MCF 10A (cell line): ENCODE measurements around the gene PUS7L. TPM values are rescaled to one million over a fixed set of nuclear protein-coding genes. Genes with fewer than 3 reads are reported as not detected.

Source experiments
- BruUV-seq: library from RNA; stranded (reverse); fragments of 400-500 nt; replicated peaks from 2 replicates; lab custom pipeline; 2021; lab: Mats Ljungman, UMichigan
- CTCF ChIA-PET: fragments of 300-600 bp; sonication (Branson Sonifier 250); formaldehyde crosslinking; extraction: SDS; loops from one replicate; lab custom pipeline; 2021; ENCODE audit warnings: antibody characterized with exemption, inconsistent platforms; lab: Yijun Ruan, JAX
- POLR2A ChIA-PET: fragments of 300-600, 350-650 bp; sonication (Branson Sonifier 250); formaldehyde crosslinking; extraction: SDS; loops from one replicate; lab custom pipeline; 2020; ENCODE audit warnings: antibody characterized with exemption, inconsistent platforms; lab: Yijun Ruan, JAX
- DNase-seq: peaks from one replicate; pipeline ENCODE4 v3.0.0-alpha.2; 2018; ENCODE audit not compliant: unreplicated experiment
- H3K27ac Mint-ChIP-seq: one replicate; pipeline ENCODE4 v1.8.0; 2022; ENCODE audit warnings: mild to moderate bottlenecking, low read depth, mixed read lengths; ENCODE audit not compliant: unreplicated experiment
- H3K27me3 Mint-ChIP-seq: one replicate; pipeline ENCODE4 v1.8.0; 2022; ENCODE audit warnings: mixed read lengths; ENCODE audit not compliant: insufficient read depth, unreplicated experiment
- H3K36me3 Mint-ChIP-seq: one replicate; pipeline ENCODE4 v1.8.0; 2022; ENCODE audit warnings: mild to moderate bottlenecking, moderate library complexity, mixed read lengths; ENCODE audit not compliant: insufficient read depth, unreplicated experiment
- H3K4me1 Mint-ChIP-seq: one replicate; pipeline ENCODE4 v1.8.0; 2022; ENCODE audit warnings: mixed read lengths; ENCODE audit not compliant: insufficient read depth, unreplicated experiment
- H3K4me3 Mint-ChIP-seq: one replicate; pipeline ENCODE4 v1.8.0; 2022; ENCODE audit warnings: mild to moderate bottlenecking, moderate library complexity, mixed read lengths; ENCODE audit not compliant: unreplicated experiment
- H3K9me3 Mint-ChIP-seq: one replicate; pipeline ENCODE4 v1.8.0; 2022; ENCODE audit warnings: mixed read lengths; ENCODE audit not compliant: unreplicated experiment
- intact Hi-C: fragments of 100-400 bp; cut with micrococcal nuclease; formaldehyde crosslinking; loops from 2 replicates; pipeline ENCODE4 v1.14.1; 2022
- total RNA-seq: library from RNA; stranded (reverse); gene quantifications from 2 replicates; pipeline ENCODE4 v1.2.3, GENCODE V29; 2022
- TF ChIP-seq, protein P1 (sequence below): fragments of 200-600 bp; IDR thresholded peaks from one replicate; pipeline ENCODE4 v1.8.0; 2022; ENCODE audit warnings: antibody characterized with exemption, mild to moderate bottlenecking; ENCODE audit not compliant: unreplicated experiment

Gene PUS7L
- total RNA-seq, 1 experiment from 2014 or later = 26.5 TPM

DNA sequence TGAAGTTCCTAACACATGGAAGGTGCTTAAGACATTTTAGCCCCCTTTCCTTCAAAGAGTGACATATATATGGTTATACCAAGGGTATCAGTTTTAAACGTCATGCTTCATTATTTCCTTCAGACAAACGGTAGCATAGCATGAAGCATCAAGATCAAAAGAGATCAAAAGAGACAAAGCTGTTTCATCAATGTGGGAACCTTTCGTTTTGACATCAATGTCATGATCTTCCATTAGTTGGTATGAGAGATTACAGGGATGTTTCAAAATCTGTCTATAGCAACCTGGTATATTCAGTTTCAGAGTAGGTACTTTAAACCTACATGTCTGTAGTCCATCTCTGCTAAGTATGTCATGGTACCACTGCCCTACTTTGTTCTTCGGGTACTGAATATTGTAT, 28.3 kb downstream of the PUS7L start:
- ChIA-PET CTCF (interaction anchor here (0.7 kb wide), 1 partner anchor 306 kb away, joined by 4 read pairs; no protein-coding TSS in a partner anchor), POLR2A (no interaction called here)
- intact Hi-C loops = no loop called here
- no peaks in the 10 kb centered on the region for H3K27me3 Mint-ChIP-seq
- H3K4me3 Mint-ChIP-seq = no peak overlapping the region
- H3K4me1 Mint-ChIP-seq = no peaks in the 10 kb centered on the region
- BruUV-seq = no TSS peak
- TF ChIP-seq, protein P1, sequence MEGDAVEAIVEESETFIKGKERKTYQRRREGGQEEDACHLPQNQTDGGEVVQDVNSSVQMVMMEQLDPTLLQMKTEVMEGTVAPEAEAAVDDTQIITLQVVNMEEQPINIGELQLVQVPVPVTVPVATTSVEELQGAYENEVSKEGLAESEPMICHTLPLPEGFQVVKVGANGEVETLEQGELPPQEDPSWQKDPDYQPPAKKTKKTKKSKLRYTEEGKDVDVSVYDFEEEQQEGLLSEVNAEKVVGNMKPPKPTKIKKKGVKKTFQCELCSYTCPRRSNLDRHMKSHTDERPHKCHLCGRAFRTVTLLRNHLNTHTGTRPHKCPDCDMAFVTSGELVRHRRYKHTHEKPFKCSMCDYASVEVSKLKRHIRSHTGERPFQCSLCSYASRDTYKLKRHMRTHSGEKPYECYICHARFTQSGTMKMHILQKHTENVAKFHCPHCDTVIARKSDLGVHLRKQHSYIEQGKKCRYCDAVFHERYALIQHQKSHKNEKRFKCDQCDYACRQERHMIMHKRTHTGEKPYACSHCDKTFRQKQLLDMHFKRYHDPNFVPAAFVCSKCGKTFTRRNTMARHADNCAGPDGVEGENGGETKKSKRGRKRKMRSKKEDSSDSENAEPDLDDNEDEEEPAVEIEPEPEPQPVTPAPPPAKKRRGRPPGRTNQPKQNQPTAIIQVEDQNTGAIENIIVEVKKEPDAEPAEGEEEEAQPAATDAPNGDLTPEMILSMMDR = no peak
- no peak for DNase-seq
- no peaks in the 10 kb centered on the region for H3K9me3 Mint-ChIP-seq
- H3K36me3 Mint-ChIP-seq = peaks cover 24% of the 10 kb centered on the region
- H3K27ac Mint-ChIP-seq = no peak overlapping the region

- intact Hi-C loops = loop anchor here (1.0 to 5.0 kb wide), 3 partner anchors 226 to 378 kb away; no protein-coding TSS in a partner anchor
- peaks cover 8% of the 10 kb centered on the region for H3K36me3 Mint-ChIP-seq
- CTCF ChIA-PET = no interaction called here
Observed at GRCh38 chr12:43728698-43729097, 29.9 kb downstream of the PUS7L start.

GRCh38 chr12:43728117-43728516, 30.5 kb downstream of the PUS7L start:
- Mint-ChIP-seq H3K27ac (no peak overlapping the region), H3K4me3 (no peak overlapping the region), H3K27me3 (no peaks in the 10 kb centered on the region), H3K9me3 (no peaks in the 10 kb centered on the region), H3K36me3 (peaks cover 6% of the 10 kb centered on the region), H3K4me1 (no peaks in the 10 kb centered on the region)
- CTCF ChIA-PET = interaction anchor here (0.7 to 1.0 kb wide), 3 partner anchors 36 to 339 kb away, joined by 3 read pairs; no protein-coding TSS in a partner anchor
- intact Hi-C loops = loop anchor here (1.0 to 5.0 kb wide), 3 partner anchors 226 to 378 kb away; no protein-coding TSS in a partner anchor
- POLR2A ChIA-PET = no interaction called here
- no TSS peak for BruUV-seq
- no peak for DNase-seq
- TF ChIP-seq, protein P1 = no peak

More at GRCh38 chr12:43728698-43729097, 29.9 kb downstream of the PUS7L start:
- POLR2A ChIA-PET = no interaction called here
- no peak overlapping the region for H3K4me3 Mint-ChIP-seq
- no peak overlapping the region for H3K27ac Mint-ChIP-seq
- TF ChIP-seq, protein P1 = no peak
- no peaks in the 10 kb centered on the region for H3K9me3 Mint-ChIP-seq
- no peaks in the 10 kb centered on the region for H3K27me3 Mint-ChIP-seq
- no TSS peak for BruUV-seq
- no peaks in the 10 kb centered on the region for H3K4me1 Mint-ChIP-seq
- no peak for DNase-seq

GRCh38 chr12:43723134-43723533, 35.5 kb downstream of the PUS7L start:
- no peaks in the 10 kb centered on the region for H3K27me3 Mint-ChIP-seq
- TF ChIP-seq, protein P1 = no peak
- no peak for DNase-seq
- ChIA-PET POLR2A (no interaction called here), CTCF (interaction anchor here (0.6 kb wide), 1 partner anchor 161 kb away, joined by 6 read pairs; no protein-coding TSS in a partner anchor)
- no peak overlapping the region for H3K4me3 Mint-ChIP-seq
- H3K9me3 Mint-ChIP-seq = no peaks in the 10 kb centered on the region
- no peaks in the 10 kb centered on the region for H3K36me3 Mint-ChIP-seq
- no peak overlapping the region for H3K27ac Mint-ChIP-seq
- no TSS peak for BruUV-seq
- H3K4me1 Mint-ChIP-seq = no peaks in the 10 kb centered on the region
- intact Hi-C loops = no loop called here
